ELF-1 (cell line): Measurements from ENCODE around the gene GIMAP6.
"Not testable (repeated sequence)": the region's sequence is repeated elsewhere in the genome, so short reads cannot be mapped to it uniquely, and the experiment has no call there.

Experiments used
- DNase-seq: peaks from one replicate; pipeline ENCODE4 v3.0.0-alpha.2; 2016; ENCODE audit warnings: low read depth, low spot score

The GIMAP6 gene

DNA sequence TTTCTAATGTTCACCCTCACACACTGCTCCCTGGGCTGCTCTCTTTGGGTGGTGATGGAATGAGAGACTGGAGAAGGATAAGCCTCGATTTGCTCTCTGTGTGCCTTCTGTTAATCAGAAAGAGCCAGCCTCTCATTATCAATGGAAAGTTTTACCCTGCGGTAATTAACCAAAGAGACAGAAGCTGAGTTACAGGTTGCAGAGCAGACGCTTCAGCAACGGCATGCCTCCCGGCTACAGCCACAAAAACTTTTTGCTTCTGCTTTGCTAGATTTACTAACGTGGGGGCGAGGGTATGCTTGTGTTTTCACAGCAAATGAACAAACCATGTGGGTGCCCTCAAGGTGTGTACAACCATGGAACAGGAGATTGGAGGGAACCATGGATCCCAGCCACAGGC, 47.0 kb downstream of the GIMAP6 start:
- no peak for DNase-seq

DNA sequence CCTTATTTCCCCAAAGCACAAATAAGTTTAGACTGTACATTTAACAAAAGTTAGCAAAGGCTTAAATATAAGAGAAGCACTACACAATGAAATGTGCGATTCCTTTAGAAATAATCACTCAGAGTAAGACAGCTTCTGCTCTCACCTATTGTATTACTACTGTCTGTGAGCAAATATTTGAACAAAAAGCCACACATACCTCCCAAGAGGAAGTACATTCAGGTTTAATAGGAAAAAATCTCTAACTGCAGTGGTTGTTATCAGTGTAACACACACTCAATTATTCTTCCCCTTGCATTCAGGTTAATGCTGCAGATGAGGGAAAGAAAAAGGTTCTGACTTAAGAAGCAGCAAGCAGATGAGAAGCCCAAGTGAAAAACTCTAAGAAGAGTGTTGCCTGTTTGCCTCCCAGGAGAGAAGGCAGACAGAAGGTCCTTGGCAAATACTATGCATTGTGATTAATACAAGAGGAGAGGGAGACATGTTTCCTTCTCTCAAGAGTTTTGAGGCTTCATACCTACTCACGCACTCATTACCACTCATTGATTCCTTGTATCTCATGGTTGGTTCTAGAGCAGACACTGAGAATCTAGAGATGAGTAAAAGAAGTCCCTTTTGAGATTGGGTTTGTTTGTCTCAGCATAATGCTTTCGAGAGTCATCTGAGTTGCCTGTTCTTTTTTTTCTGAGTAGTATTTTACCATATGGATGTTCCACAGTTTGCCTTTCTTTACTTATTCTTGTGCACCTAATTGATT, 51.4 kb downstream of the GIMAP6 start:
- no peak for DNase-seq

DNA sequence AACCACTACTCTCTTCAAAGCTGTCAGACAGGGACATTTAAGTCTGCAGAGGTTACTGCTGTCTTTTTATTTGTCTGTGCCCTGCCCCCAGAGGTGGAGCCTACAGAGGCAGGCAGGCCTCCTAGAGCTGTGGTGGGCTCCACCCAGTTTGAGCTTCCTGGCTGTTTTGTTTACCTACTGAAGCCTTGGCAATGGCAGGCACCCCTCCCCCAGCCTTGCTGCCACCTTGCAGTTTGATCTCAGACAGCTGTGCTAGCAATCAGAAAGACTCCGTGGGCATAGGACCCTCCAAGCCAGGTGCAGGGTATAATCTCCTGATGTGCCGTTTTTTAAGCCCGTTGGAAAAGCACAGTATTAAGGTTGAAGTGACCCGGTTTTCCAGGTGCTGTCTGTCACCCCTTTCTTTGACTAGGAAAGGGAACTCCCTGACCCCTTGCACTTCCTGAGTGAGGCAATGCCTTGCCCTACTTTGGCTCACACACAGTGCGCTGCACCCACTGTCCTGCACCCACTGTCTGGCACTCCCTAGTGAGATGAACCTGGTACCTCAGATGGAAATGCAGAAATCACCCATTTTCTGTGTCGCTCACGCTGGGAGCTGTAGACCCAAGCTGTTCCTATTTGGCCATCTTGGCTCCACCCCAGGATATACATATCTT, 52.1 kb downstream of the GIMAP6 start:
- not testable (repeated sequence) for DNase-seq
